Cardiac muscle cell (in vitro differentiated cells and primary cell): Measurements from ENCODE around the gene TCERG1L. TPM values are rescaled to one million over a fixed set of nuclear protein-coding genes. Genes with fewer than 3 reads are reported as not detected.
"Not testable (repeated sequence)": the region's sequence is repeated elsewhere in the genome, so short reads cannot be mapped to it uniquely, and the experiment has no call there.

ENCODE experiments used
- DNase-seq, 2 donors: peaks; one replicate each; pipeline versions ENCODE4 v3.0.0 to v3.0.0-alpha.2; 2010 to 2017; ENCODE audit warnings: low read depth in 1 of 2, low spot score in 1 of 2
- H3K27ac ChIP-seq: fragments of 200-600 bp; sonication (generic); 2 replicates; pipeline ENCODE4 v1.5.1; 2016
- H3K27me3 ChIP-seq: fragments of 200-600 bp; sonication (generic); 2 replicates; pipeline ENCODE4 v1.6.0; 2016; ENCODE audit warnings: control low read depth
- H3K36me3 ChIP-seq: fragments of 200-600 bp; sonication (generic); 2 replicates; pipeline ENCODE4 v1.5.1; 2016; ENCODE audit warnings: control low read depth
- H3K4me1 ChIP-seq: fragments of 200-600 bp; sonication (generic); 2 replicates; pipeline ENCODE4 v1.8.1; 2017; ENCODE audit warnings: low read depth, mild to moderate bottlenecking, mixed run types
- H3K4me3 ChIP-seq: fragments of 200-600 bp; sonication (generic); 2 replicates; pipeline ENCODE4 v1.5.1; 2016; ENCODE audit warnings: mild to moderate bottlenecking
- H3K9me3 ChIP-seq: fragments of 200-600 bp; sonication (generic); 2 replicates; pipeline ENCODE4 v1.5.1; 2017; ENCODE audit warnings: low read depth, mild to moderate bottlenecking, control low read depth
- polyA plus RNA-seq: library from polyadenylated mRNA; unstranded; fragments of >200 nt; fragmentation: Nextera tagmentation; extraction: Ambion mirVana; gene quantifications from 2 replicates; pipeline ENCODE4 v1.2.1, GENCODE V29; 2016
- total RNA-seq: library from RNA; depleted of rRNA; stranded (reverse); fragments of >200 nt; gene quantifications from 2 replicates; pipeline ENCODE4 v1.2.3, GENCODE V29; 2016
- TF ChIP-seq, protein P1 (sequence below): IDR thresholded peaks from 2 replicates; pipeline ENCODE4 v1.5.1; 2012; ENCODE audit warnings: low read depth, mild to moderate bottlenecking, low read length

Gene TCERG1L
- total and polyA plus RNA-seq, 2 experiments from 2014 or later: 0.12 to 1.9 TPM

DNA sequence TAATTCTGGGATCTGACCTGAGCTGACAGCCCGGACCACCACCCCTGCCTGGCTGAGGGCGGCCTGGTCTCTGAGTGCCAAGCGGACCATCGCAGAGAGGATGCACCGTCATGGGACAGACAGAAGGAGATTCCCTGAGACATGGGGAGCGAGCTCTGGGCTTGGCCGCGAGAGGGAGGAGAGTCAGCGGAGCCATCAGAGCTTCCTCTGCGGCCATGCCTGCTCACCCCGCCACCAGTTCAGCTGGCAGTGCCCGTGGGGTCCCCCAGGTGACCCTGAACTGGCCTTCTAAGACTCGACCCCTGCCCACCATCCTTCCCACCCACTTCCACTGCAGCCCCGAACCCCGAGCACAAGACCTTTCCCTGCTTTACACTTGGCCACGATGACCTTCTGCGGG lies 152.8 kb downstream of the TCERG1L start:
- no peaks in the 10 kb centered on the region for H3K36me3 ChIP-seq
- H3K27ac ChIP-seq: no peak overlapping the region
- peaks cover 13% of the 10 kb centered on the region for H3K4me1 ChIP-seq
- H3K9me3 ChIP-seq: no peaks in the 10 kb centered on the region
- no peaks in the 10 kb centered on the region for H3K27me3 ChIP-seq
- TF ChIP-seq, protein P1, sequence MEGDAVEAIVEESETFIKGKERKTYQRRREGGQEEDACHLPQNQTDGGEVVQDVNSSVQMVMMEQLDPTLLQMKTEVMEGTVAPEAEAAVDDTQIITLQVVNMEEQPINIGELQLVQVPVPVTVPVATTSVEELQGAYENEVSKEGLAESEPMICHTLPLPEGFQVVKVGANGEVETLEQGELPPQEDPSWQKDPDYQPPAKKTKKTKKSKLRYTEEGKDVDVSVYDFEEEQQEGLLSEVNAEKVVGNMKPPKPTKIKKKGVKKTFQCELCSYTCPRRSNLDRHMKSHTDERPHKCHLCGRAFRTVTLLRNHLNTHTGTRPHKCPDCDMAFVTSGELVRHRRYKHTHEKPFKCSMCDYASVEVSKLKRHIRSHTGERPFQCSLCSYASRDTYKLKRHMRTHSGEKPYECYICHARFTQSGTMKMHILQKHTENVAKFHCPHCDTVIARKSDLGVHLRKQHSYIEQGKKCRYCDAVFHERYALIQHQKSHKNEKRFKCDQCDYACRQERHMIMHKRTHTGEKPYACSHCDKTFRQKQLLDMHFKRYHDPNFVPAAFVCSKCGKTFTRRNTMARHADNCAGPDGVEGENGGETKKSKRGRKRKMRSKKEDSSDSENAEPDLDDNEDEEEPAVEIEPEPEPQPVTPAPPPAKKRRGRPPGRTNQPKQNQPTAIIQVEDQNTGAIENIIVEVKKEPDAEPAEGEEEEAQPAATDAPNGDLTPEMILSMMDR: no peak
- DNase-seq: no peak
- no peak overlapping the region for H3K4me3 ChIP-seq

DNA sequence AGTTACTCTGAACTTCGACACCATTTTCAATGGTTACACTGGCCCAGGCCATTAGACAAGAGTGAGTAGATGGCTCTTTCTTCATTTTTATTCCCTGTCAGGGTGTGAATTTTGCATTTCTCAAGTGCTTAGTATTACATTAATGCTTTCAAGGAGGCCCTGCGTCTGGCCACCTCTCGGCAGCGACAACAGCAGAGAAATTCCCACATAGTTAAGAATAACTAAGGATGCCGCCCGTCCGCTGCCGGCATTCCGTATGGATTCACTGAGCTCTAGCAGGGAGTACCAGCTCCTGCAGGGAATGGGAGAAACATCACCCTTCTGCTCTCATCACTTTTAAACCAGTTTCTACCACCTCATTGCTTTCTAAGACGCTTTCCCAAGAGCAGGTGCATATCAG lies 153.6 kb downstream of the TCERG1L start:
- H3K4me3 ChIP-seq: no peak overlapping the region
- H3K4me1 ChIP-seq: peaks cover 11% of the 10 kb centered on the region
- DNase-seq: no peak
- no peaks in the 10 kb centered on the region for H3K9me3 ChIP-seq
- TF ChIP-seq, protein P1: no peak
- no peaks in the 10 kb centered on the region for H3K27me3 ChIP-seq
- no peak overlapping the region for H3K27ac ChIP-seq
- H3K36me3 ChIP-seq: no peaks in the 10 kb centered on the region

DNA sequence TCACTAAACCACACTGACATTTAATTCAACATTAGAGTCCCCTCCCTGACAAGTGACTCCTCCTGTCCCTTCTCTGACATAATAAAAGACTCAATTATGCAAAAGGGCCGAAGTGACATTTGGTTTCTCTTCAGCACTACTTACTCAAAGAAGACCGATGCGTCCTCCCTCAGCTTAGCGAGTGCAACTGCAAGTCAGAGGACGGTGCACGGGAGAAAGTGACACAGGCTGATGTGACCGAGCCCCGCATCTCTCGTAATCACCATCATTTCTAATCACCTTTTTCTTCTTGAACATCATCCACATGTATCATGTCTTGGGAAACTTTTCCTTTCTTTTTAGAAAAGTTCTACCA lies 155.7 kb downstream of the TCERG1L start:
- DNase-seq: no peak
- Histone ChIP-seq H3K9me3 (no peaks in the 10 kb centered on the region), H3K4me3 (no peak overlapping the region), H3K36me3 (no peaks in the 10 kb centered on the region), H3K4me1 (peaks cover 3% of the 10 kb centered on the region), H3K27me3 (no peaks in the 10 kb centered on the region), H3K27ac (no peak overlapping the region)
- TF ChIP-seq, protein P1: no peak

DNA sequence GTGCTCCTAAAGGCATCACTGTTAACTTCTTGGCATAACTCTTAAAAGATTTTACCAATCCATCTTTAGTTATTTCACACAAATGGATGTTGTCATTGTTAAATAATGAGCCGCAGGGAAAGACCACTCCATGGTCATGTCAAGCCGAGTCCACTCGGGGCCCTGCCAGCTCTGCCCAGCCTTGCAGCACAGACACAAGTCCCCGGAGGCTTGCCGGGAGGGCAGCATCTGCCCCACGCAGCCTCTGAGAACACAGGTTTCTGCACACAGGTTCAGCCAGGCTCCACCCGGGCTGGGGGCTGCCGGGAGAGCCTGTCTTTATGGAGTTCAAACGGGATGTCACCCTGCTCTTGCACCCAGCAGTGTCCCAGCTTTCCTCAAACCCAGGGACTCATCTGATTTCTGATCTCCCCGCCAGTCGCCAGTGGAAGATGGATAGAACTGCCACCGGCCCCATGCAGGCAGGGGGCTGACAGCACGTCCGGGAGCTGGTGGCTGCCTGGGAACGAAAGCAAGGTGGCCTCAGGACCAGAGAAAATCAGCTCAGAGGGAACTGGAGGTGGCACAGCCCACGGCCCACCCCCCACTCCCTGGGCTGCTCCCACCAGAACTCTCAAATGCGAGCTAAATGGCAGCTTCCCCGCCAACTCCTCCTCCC lies 156.2 kb downstream of the TCERG1L start:
- Histone ChIP-seq H3K9me3 (no peaks in the 10 kb centered on the region), H3K4me1 (peaks cover 3% of the 10 kb centered on the region), H3K4me3 (no peak overlapping the region), H3K36me3 (no peaks in the 10 kb centered on the region), H3K27ac (no peak overlapping the region), H3K27me3 (no peaks in the 10 kb centered on the region)
- no peak for DNase-seq
- TF ChIP-seq, protein P1: no peak

DNA sequence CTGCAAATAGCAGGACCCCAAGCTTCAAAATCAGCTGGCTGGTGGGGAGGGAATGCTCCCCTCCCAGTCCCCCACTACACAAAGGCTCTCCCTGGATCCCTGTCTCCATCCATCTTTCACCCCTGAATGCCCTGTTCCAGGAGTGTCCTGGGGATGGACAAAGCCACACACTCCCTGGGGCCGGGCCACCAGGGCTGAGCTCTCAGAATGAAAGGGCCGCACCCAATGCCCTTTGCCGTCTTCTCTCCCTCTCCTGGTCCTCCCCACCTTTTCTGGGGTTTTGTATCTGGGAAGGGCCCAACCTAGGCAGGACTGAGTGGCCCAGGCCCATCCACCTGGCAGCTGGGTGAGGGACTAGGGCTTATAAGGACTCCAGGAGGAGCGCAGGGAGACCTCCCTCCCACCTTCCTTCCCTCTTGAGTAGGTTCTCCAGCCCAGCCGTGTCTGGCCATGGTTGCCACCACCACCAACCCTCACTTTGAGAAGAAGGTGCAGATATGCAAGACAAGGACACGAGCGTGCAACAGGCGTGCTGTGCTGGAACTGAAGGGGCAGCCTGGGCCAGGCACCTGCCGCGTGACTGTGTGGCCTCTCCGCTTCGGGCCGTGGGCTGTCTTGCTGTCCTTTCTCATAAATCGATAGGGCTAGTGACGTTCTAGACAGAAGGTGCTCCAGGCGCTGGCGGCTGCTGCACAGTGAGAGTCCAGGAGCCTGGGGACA lies 157.1 kb downstream of the TCERG1L start:
- Histone ChIP-seq H3K27ac (no peak overlapping the region), H3K27me3 (no peaks in the 10 kb centered on the region), H3K36me3 (no peaks in the 10 kb centered on the region), H3K9me3 (no peaks in the 10 kb centered on the region), H3K4me1 (peaks cover 3% of the 10 kb centered on the region), H3K4me3 (no peak overlapping the region)
- TF ChIP-seq, protein P1: no peak
- no peak for DNase-seq

DNA sequence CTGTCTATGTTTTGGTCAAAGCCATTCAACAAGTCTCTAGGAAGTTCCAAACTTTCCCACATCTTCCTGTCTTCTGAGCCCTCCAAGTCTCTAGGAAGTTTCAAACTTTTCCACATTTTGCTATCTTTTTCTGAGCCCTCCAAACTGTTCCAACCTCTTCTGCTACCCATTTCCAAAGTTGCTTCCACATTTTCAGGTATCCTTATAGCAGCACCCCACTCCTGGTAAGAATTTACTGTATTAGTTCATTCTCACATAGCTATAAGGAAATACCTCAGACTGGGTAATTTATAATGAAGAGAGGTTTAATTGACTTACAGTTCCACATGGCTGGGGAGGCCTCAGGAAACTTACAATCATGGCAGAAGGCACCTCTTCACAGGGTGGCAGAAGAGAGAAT lies 159.1 kb downstream of the TCERG1L start:
- not testable (repeated sequence) for DNase-seq, H3K27ac ChIP-seq, H3K4me1 ChIP-seq

More for the DNA sequence above, 159.1 kb downstream of the TCERG1L start:
- H3K9me3 ChIP-seq, H3K36me3 ChIP-seq, H3K27me3 ChIP-seq, H3K4me3 ChIP-seq: not testable (repeated sequence)
